ENCODE data around the gene FANCD2OS.

- TF ChIP-seq CTCF (IDR thresholded peaks at IDR 0.05; ENCODE audit: insufficient read depth, low read depth, low read length) (no peak), EZH2 (IDR thresholded peaks at IDR 0.05; ENCODE audit: insufficient read depth, low read length) (no peak)
Observed at GRCh38 chr3:10116138-10116460, 8.0 kb upstream of the FANCD2OS start.

Measured in astrocyte (in vitro differentiated cells and primary cell).